ENCODE data around the gene IKZF3.

- TF ChIP-seq, protein P1, sequence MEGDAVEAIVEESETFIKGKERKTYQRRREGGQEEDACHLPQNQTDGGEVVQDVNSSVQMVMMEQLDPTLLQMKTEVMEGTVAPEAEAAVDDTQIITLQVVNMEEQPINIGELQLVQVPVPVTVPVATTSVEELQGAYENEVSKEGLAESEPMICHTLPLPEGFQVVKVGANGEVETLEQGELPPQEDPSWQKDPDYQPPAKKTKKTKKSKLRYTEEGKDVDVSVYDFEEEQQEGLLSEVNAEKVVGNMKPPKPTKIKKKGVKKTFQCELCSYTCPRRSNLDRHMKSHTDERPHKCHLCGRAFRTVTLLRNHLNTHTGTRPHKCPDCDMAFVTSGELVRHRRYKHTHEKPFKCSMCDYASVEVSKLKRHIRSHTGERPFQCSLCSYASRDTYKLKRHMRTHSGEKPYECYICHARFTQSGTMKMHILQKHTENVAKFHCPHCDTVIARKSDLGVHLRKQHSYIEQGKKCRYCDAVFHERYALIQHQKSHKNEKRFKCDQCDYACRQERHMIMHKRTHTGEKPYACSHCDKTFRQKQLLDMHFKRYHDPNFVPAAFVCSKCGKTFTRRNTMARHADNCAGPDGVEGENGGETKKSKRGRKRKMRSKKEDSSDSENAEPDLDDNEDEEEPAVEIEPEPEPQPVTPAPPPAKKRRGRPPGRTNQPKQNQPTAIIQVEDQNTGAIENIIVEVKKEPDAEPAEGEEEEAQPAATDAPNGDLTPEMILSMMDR (IDR thresholded peaks at IDR 0.05; ENCODE audit: insufficient read depth, low read depth, low read length): no peak
- no peak for TF ChIP-seq EZH2 (IDR thresholded peaks at IDR 0.05; ENCODE audit: insufficient read depth, low read length)
These were observed 15.5 kb downstream of the IKZF3 start for GRCh38 chr17:39848600-39848999.
